Activated naive CD8-positive, alpha-beta T cell treated with anti-CD3 and anti-CD28 coated beads for 36 hours (primary cell): ENCODE results near the gene MLLT6. TPM values are rescaled to one million over a fixed set of nuclear protein-coding genes. Genes with fewer than 3 reads are reported as not detected.
"Not testable (repeated sequence)": the region's sequence is repeated elsewhere in the genome, so short reads cannot be mapped to it uniquely, and the experiment has no call there.

Source experiments
- DNase-seq: peaks from one replicate; pipeline ENCODE4 v3.0.0; 2021
- H3K27ac Mint-ChIP-seq: one replicate; pipeline ENCODE4 v1.8.0; 2022; ENCODE audit warnings: mild to moderate bottlenecking, moderate library complexity, mixed read lengths
- H3K27me3 Mint-ChIP-seq: one replicate; pipeline ENCODE4 v1.8.0; 2022; ENCODE audit warnings: mild to moderate bottlenecking, mixed read lengths
- H3K36me3 Mint-ChIP-seq: one replicate; pipeline ENCODE4 v1.8.0; 2021; ENCODE audit warnings: mild to moderate bottlenecking, mixed read lengths
- H3K4me1 Mint-ChIP-seq: one replicate; pipeline ENCODE4 v1.8.0; 2021; ENCODE audit warnings: mixed read lengths
- H3K4me3 Mint-ChIP-seq: one replicate; pipeline ENCODE4 v1.8.0; 2022; ENCODE audit warnings: mild to moderate bottlenecking, moderate library complexity, mixed read lengths
- H3K9me3 Mint-ChIP-seq: one replicate; pipeline ENCODE4 v1.8.0; 2022; ENCODE audit warnings: mixed read lengths
- total RNA-seq, 2 experiments: library from RNA; stranded (reverse); gene quantifications; one replicate each; pipeline ENCODE4 v1.2.3, GENCODE V29; 2021

The MLLT6 gene
- total RNA-seq, 2 experiments from 2014 or later, result 125 to 130 TPM

DNA sequence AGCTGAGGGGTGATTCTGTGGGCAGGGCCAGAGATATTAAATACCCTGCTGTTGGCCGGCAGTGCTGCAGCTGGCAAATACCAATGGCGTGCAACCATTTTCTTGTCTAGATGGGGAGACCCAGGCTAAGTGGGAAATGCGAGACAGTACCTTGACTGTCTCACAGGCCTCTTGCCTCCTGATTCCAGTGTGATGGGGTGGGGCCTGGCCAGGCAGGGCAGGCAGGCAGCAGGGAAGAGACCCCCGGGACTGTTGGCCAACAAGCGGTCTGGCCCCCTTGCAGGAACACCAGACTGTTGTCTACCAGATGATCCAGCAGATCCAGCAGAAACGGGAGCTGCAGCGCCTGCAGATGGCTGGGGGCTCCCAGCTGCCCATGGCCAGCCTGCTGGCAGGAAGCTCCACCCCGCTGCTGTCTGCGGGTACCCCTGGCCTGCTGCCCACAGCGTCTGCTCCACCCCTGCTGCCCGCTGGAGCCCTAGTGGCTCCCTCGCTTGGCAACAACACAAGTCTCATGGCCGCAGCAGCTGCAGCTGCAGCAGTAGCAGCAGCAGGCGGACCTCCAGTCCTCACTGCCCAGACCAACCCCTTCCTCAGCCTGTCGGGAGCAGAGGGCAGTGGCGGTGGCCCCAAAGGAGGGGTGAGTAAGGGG lies 19.4 kb downstream of the MLLT6 start:
- H3K4me1 Mint-ChIP-seq, result peaks cover 47% of the 10 kb centered on the region
- H3K27me3 Mint-ChIP-seq, result no peaks in the 10 kb centered on the region
- peaks cover 5% of the 10 kb centered on the region for H3K9me3 Mint-ChIP-seq
- H3K4me3 Mint-ChIP-seq, result no peak overlapping the region
- H3K27ac Mint-ChIP-seq, result peak overlapping the region; percentile 9
- no peak for DNase-seq
- H3K36me3 Mint-ChIP-seq, result peaks cover 32% of the 10 kb centered on the region

GRCh38 chr17:38725066-38725465 lies 20.0 kb downstream of the MLLT6 start:
- Mint-ChIP-seq H3K27me3 (no peaks in the 10 kb centered on the region), H3K4me3 (no peak overlapping the region), H3K36me3 (peaks cover 33% of the 10 kb centered on the region), H3K9me3 (peaks cover 5% of the 10 kb centered on the region), H3K4me1 (peaks cover 45% of the 10 kb centered on the region), H3K27ac (peak overlapping the region; percentile 34)
- no peak for DNase-seq

GRCh38 chr17:38726145-38726544 lies 21.1 kb downstream of the MLLT6 start:
- not testable (repeated sequence) for H3K4me3 Mint-ChIP-seq, DNase-seq, H3K27me3 Mint-ChIP-seq, H3K9me3 Mint-ChIP-seq
- Mint-ChIP-seq H3K4me1 (peaks cover 49% of the 10 kb centered on the region), H3K27ac (peak overlapping the region; percentile 72), H3K36me3 (peaks cover 33% of the 10 kb centered on the region)

DNA sequence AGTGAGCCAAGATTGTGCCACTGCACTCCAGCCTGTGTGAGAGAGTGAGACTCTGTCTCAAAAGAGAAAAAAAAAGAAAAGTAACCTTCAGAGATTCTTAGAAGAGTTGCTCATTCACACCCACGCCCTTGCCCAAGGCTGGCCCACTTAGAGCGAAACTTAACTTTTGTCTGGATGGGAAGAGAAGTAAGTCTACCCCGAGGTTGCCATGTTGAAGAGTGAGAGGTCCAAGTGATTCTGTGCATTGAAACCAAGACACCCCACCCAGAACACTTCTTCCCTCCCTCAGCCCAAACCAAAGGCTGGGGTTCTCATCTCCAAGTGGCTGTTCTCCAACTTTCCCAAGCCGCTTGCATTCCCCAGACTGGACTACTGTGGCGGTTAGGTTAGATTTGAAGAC lies 22.7 kb downstream of the MLLT6 start:
- DNase-seq, result peak; percentile 84
- Mint-ChIP-seq H3K27me3 (peaks cover 4% of the 10 kb centered on the region), H3K9me3 (peaks cover 5% of the 10 kb centered on the region), H3K27ac (peak overlapping the region; percentile 98), H3K36me3 (peaks cover 37% of the 10 kb centered on the region), H3K4me1 (peaks cover 61% of the 10 kb centered on the region), H3K4me3 (peak overlapping the region; percentile 71)

DNA sequence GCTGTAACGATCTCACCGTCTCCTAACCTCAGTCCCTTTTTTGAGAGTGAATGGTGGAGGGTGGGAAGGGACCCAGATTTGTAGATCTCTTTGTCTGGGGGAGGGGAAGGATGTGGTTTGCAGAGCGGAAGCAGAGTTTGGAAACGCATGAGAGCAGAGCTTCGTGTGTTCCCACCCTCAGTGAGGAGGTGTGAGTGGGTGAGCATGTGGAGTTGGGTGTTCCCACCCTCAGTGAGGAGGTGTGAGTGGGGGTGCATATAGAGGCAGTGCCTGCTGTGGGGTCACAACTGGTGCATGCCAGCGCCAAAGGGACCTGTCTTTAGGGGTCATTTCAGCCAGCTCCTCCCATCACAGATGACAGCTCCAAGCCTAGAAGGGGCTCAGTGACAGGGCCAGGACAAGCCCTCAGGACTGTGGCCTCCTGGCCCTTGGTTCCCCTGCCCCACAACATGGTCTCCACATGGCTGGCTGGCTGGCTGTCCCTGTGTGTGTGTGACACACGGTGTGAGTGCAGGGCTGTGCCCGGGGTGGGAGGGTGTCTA lies 23.3 kb downstream of the MLLT6 start:
- Mint-ChIP-seq H3K9me3 (peaks cover 5% of the 10 kb centered on the region), H3K27ac (peak overlapping the region; percentile 98), H3K27me3 (peaks cover 4% of the 10 kb centered on the region), H3K36me3 (peaks cover 38% of the 10 kb centered on the region), H3K4me1 (peaks cover 63% of the 10 kb centered on the region), H3K4me3 (peak overlapping the region; percentile 71)
- DNase-seq, result peak; percentile 59

GRCh38 chr17:38729368-38729885 lies 24.4 kb downstream of the MLLT6 start:
- Mint-ChIP-seq H3K4me3 (peak overlapping the region; percentile 59), H3K27ac (peak overlapping the region; percentile 98), H3K9me3 (peaks cover 5% of the 10 kb centered on the region)

GRCh38 chr17:38729886-38730525 lies 24.9 kb downstream of the MLLT6 start, which contains the start of gene CISD3:
TSS of gene CISD3 (plus strand) at chr17:38730341. CDS start at chr17:38730359, 18 bp downstream.
- H3K36me3 Mint-ChIP-seq, result peaks cover 35% of the 10 kb centered on the region
- peaks cover 4% of the 10 kb centered on the region for H3K27me3 Mint-ChIP-seq
- DNase-seq, result peak; percentile 95
- peaks cover 76% of the 10 kb centered on the region for H3K4me1 Mint-ChIP-seq
- H3K27ac Mint-ChIP-seq, result peak within 1 kb of the TSS; percentile 98
- H3K9me3 Mint-ChIP-seq, result peaks cover 5% of the 10 kb centered on the region
- H3K4me3 Mint-ChIP-seq, result peak within 1 kb of the TSS; percentile 93

More at GRCh38 chr17:38729368-38729885, 24.4 kb downstream of the MLLT6 start:
- DNase-seq, result no peak
- Mint-ChIP-seq H3K36me3 (peaks cover 35% of the 10 kb centered on the region), H3K27me3 (peaks cover 4% of the 10 kb centered on the region), H3K4me1 (peaks cover 73% of the 10 kb centered on the region)

DNA sequence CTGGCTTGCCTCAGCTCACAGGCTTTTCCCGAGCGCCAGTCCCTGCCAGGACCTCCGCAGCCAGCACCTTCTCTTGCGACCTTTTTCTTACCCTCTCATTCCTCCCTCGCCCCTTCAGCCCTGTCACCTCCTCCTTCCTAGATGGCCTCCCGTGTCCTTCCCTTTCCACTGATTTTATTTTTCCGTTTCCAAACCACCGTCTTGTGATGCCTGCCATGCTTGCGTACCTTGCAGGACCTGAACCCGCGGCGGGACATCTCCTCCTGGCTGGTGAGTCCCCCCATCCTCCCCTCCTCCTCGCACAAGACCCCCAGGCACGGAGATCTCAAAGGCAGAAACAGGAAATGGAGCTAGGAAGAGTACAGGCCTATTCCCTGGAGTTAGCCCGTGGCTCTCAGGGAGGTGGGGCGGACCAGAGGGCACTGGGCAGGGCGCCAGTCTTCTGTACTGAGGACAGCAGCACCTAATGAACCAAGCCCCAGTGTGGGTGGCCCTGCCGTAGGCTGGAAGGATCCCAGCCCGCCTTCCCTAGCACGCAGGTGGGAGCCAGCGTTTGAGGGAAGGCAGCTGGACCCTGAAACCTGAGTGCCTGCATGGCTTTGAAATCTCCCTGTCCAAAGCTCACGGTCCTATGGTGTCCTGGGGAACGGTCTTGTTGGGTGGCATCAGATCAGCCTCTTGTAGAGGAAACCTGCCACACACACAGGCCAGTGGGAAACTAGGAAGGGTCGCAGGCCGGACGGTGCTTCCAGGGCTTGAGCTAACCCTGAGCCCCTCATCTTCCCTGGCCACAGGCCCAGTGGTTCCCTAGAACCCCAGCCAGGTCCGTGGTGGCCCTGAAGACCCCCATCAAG lies 25.7 kb downstream of the MLLT6 start:
- Mint-ChIP-seq H3K27ac (peak overlapping the region; percentile 93), H3K9me3 (peaks cover 5% of the 10 kb centered on the region), H3K36me3 (peaks cover 32% of the 10 kb centered on the region), H3K4me1 (peaks cover 76% of the 10 kb centered on the region), H3K4me3 (peak overlapping the region; percentile 93), H3K27me3 (peaks cover 4% of the 10 kb centered on the region)
- no peak for DNase-seq

DNA sequence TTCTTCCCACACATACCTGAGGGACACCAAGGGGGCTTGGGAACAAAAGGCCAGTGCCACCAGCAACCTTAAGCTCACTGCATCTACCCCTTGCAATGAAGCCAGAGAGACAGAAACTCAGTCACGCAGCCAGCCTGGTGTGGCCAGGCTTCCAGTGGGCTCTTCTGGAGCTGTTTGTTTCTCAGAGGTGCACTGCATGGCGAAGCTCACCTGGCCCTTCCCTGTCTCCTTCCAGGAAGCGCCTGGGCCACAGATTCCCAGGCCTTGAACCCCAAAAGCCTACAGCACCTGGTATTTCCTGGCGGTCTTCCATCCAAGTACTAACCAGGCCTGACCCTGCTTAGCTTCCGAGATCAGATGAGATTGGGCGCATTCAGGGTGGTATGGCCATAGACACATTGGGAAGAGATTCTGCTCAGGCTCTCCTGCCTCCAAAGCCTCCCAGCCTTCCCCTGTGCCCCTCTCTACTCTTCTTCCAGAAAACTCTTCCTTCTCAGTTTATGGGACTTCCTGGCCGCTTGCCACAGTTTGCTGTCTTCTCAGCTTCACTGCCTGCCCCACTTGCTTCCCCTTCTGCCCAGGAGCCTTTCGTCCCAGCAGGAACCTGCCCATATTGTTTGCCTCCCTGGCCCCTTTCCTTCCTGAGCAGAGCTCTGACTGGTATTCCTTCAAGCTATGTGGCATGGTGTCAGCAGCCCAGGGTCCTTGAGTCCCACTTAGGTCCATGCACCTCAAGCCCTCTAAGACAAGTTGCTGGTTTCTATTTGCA lies 26.6 kb downstream of the MLLT6 start:
- H3K27ac Mint-ChIP-seq, result peak overlapping the region; percentile 50
- peaks cover 5% of the 10 kb centered on the region for H3K9me3 Mint-ChIP-seq
- peaks cover 71% of the 10 kb centered on the region for H3K4me1 Mint-ChIP-seq
- no peak for DNase-seq
- H3K36me3 Mint-ChIP-seq, result peaks cover 30% of the 10 kb centered on the region
- peaks cover 4% of the 10 kb centered on the region for H3K27me3 Mint-ChIP-seq
- H3K4me3 Mint-ChIP-seq, result peak overlapping the region; percentile 93

DNA sequence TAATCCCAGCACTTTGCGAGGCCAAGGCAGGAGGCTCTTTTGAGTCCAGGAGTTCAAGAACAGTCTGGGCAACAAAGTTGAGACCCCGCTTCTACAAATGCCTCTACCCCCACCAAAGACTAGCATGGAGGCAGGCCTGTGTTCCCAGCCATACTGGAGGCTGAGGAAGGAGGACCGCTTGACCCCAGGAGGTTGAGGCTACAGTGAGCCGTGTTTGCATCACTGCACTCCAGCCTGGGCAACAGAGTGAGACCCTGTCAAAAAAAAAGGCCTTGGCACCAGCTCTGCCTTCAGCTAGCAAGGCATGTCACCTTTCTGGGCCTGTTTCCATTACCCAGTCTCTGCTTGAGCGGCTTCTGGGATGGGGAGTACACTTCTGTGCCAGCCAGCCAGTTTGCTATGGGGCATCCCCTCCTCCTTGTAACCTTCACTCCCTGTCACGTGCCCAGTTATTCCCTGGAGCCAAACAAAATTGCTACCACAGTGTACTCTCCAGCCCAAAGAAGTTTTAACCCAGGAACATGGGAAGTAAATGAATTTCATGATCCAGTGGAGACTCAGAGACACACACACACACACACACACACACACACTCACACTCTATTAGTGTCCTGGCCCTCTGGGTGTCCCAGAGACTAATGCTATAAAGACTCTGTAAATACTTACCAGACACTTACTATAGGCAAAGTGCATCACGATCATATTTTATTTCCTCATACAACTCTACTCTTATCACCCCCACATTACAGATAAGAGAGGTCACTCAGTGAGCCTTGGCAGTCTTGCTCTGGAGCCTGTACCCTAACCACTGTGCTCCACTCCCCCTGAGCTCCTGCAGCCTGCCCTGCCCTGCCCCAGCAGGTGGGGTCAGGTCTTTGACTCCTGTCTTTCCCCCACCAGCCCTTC lies 27.6 kb downstream of the MLLT6 start:
- Mint-ChIP-seq H3K9me3 (peaks cover 5% of the 10 kb centered on the region), H3K4me3 (peak overlapping the region; percentile 93), H3K36me3 (peaks cover 26% of the 10 kb centered on the region), H3K27ac (peak overlapping the region; percentile 69), H3K27me3 (peaks cover 4% of the 10 kb centered on the region), H3K4me1 (peaks cover 62% of the 10 kb centered on the region)
- no peak for DNase-seq

DNA sequence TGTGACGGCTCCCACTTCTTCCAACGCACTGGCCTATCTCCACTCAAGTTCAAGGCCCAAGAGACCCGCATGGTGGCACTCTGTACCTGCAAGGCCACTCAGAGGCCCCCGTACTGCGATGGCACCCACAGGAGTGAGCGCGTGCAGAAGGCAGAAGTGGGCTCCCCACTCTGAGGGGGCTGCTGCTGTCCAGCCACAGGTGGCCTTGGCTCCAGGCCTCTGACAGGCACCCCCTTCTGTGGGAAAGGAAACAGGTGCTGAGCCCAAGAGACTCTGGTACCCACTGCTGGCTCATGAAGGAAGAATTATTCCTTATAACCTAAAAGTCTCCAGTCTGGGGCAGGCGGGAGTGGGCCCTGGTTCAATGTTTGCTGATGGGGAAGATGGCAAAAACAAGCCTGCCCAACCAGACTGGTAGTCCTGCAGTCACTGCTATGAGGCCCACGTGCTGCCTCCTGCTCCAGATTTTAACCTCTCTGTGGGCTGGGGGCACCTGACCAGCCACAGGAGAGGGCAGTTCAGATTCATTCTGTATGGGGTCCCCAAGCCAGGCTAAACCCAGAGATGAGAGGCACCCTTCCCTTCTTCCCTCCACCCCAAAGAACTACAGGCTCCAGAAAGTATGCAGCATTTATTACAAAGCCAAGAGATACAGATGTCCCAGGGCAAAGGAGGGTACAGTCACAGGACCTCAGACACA lies 28.4 kb downstream of the MLLT6 start:
- Mint-ChIP-seq H3K4me3 (peak overlapping the region; percentile 50), H3K27ac (peak overlapping the region; percentile 80), H3K27me3 (peaks cover 4% of the 10 kb centered on the region), H3K9me3 (peaks cover 2% of the 10 kb centered on the region), H3K4me1 (peaks cover 54% of the 10 kb centered on the region), H3K36me3 (peaks cover 18% of the 10 kb centered on the region)
- DNase-seq, result no peak

DNA sequence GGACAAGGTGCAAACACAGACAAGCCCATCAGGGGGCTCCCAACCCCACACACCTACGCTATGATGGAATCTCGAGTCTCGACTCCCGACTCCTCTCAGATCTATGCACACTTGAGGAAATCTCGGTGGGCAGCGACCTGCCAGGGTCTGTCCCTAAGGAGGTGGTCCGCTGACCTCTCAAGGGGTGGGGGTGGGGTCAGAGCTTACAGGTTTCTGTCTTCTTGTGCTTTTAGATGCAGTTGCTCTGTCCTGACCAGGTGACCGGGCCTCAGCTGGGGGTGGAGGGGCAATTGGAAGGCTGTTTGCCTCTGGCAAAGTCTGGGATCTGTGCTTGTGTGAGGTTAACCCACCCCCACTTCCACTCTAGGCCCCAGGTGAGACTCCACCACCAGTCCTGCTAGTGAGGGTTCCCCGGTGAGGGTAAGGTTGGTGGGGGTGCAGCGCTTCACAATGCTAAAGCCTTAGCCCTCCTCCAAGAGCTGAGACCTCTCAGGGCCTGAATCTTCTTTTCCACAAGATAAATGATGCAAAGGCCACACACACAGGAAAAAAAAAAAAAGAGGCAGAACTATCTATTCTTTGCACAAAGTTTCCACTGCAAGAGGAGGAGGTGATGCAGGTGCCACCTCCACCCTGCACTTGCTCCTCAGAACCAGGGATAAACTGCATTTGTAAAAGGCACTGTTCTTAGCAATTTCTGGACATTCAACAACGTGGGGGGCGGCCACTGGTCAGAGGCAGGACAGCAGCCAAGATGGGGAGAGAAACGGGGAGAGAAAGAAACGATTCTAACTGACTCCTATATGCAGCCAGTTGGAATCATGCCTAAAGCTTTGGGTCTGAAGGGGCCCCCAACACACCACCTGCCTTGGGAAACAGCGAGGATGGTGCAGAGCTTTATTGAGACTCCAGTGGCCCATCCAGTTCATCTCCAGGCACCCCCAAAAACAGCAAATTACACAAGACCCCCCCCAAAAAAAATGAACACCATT lies 29.2 kb downstream of the MLLT6 start:
- DNase-seq, result no peak
- H3K27ac Mint-ChIP-seq, result peak overlapping the region; percentile 80
- peak overlapping the region; percentile 50 for H3K4me3 Mint-ChIP-seq

More for the DNA sequence above, 29.2 kb downstream of the MLLT6 start:
- Mint-ChIP-seq H3K9me3 (no peaks in the 10 kb centered on the region), H3K27me3 (peaks cover 4% of the 10 kb centered on the region), H3K36me3 (peaks cover 14% of the 10 kb centered on the region), H3K4me1 (peaks cover 46% of the 10 kb centered on the region)
